ENCODE results near the gene RNF121. TPM values are rescaled to one million over a fixed set of nuclear protein-coding genes. Genes with fewer than 3 reads are reported as not detected.

Gene RNF121
- total RNA-seq, 1 donor from 2014 or later: 30.5 TPM

DNA sequence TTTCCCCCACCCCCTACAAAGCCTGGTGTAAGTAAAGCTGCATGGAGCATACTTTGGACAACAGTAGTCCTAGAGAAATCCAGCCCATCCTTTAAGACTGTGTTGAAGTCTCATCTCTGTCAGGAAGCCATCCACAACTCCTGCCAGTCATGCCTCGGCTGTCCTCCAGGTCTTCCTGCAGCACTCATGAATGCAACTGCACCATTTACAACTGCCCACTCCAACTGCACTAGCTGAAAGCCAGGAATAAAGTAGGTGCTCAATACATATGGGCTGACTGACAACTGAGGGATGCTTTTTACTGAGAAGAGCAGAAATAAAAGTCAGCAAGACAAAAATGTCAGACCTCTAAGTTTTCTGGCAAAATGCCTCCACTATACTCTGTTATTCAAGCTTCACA lies 97.2 kb downstream of the RNF121 start:
- DNase-seq (ENCODE audit: extremely low read depth, low read depth, low spot score): no peak

DNA sequence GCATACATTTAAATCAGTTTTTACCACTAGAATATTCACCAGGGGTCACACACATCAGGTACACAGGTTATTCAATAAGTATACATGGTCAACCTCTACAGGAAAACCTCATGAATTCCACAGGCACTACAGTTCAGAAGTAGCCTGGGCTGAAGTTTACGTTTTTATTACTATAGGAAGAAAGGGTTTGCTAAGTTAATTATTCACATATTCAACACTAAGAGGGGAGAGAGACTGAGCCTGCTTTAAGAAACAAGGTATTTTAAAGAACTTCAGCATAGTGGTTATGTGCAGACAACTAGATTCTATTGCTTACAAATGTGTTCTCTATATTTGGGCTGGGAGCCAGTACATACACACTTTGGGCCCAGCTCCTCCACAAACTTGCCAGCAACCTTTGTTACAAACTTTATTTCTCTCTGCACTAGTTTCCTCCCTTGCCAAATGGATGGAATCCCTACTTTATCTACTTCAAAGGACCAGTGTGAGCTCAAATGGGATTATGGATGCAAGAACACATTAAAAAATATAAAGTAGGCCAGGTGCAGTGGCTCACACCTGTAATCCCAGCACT lies 101.7 kb downstream of the RNF121 start:
- DNase-seq (ENCODE audit: extremely low read depth, low read depth, low spot score): no peak

DNA sequence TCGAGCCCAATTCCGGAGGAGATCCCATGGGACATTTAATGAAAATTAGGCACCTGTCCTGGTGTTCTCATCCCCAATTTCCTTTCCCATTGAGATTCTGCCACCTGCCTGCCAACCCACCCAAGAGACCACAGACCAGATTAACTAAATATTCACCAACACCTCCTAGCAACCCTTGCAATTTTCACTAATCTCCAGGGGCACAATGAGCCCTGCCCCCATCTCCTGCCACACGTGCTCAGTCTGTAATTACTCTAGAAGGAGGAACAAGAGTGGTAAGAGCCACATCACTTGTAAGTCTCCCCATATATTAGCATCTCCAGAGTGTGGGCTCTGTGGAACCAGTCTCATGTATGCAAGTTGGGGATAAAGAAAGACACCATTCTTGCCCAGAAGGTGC lies 107.8 kb downstream of the RNF121 start:
- DNase-seq (ENCODE audit: extremely low read depth, low read depth, low spot score): no peak

DNA sequence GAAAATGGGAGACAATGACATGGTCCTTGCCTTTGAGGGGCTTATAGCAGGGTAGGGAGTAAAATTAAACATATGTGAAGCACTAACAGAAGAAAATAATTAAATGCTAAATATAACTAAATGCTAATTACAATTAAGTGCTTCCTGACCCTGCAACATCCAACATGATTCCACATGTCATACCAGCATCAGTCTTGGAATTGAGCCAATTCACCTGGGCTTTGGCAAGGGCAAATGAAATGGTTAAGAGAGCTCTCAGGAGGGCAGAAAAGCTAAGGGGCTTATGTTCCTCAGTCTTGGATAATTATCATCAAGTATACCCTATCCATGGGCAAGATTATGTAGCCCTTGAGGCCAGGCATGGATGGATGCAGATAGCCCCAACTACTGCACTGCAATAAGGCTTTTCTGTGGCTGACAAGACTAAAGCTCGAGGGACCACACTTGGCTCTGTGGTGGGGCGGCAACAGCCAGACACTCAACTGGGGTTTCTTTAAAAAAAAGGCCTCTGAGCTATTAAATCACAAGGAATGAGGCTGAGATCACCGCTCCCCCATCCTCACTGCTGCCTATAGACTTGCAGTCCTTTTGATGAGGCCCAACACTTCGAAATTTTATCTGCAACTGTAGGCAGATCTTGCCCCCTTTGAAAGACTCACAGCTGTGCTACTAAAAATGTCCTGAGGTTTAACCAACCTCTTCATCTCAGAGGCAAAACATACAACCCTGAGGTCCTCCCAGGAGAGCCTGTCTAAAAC lies 108.9 kb downstream of the RNF121 start:
- DNase-seq (ENCODE audit: extremely low read depth, low read depth, low spot score): no peak

DNA sequence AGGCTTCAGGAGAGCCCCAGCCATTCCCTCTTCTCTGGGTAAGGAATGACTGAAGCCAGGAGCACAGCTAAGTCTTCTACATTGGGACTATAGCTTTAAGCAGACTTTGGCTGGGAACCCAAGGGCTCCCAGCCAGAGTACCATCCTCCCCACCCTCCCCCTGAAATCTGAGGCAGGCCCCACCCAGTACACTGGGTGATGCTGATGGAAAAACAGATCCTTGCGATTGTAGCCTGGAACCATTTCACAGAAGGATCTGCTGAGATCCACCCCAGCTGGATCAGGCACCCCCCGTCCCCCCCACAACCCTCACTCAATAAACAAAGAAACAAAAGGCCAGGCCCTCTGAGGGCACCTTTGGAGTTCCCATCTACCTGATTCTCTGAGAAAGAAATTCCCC lies 109.6 kb downstream of the RNF121 start:
- DNase-seq (ENCODE audit: extremely low read depth, low read depth, low spot score): no peak

DNA sequence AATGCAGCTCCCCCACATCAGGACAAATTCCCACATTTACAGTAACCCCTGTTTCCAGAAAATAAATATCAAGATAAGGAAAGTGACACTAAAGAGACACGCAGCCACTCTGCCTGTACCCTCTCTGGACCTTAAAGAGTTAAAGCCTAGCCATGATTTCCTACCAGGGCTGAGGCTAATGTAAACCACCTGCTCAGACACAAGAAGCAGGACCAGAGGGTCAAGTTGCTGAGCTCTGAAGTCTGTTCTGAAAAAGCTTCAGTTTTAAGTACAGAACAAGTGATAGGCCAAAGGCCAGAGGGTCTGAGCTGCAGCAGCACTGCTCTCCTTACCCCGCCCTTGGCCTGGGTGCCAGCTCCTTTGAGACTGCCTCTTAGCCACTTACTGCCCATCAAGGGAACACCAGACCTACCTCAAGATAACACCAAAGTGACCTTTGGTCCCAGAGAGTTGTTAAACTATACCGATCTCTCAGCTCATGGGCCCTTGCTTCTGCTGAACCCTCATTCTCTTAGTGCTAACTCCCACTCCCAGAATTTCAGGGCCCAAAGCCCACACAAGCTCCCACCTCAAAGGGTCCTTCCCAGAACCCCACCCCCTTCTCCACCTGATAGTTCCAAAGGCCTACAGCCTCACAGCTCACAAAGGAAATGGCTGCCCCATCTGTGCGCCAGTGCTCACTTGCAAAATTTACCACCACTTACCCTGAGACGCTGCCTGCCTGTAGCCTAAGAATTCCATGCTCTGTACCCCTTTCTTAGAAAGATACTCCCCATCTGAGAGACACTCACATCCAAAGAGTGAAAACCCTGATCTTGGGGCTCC lies 110.4 kb downstream of the RNF121 start:
- no peak for DNase-seq (ENCODE audit: extremely low read depth, low read depth, low spot score)

DNA sequence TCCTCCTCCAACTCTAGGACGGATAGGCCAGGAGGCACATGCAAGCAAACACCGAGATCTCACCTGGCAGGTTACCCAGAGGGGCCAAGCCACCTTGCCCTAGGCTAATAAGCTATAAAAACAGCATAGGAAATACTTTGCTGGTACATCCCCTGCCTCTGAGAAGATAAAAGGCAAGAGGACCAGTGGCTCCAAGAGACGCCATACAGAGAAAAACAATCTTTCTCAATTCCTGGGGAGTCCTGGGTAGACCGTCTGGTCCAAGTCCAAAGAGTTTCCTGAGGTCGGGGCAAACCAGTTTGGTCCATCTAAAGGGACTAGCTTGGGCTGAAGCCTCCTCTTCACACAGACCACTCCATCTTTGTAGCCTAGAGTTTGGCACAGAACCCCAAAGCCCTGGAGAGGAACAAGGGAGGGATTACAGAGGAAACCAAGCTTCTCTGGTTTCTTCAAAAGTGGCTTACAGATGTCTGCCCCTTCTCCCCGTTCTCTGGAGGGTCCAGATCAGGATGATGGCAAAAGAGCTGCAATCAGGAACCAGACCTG lies 111.1 kb downstream of the RNF121 start:
- DNase-seq (ENCODE audit: extremely low read depth, low read depth, low spot score): no peak

DNA sequence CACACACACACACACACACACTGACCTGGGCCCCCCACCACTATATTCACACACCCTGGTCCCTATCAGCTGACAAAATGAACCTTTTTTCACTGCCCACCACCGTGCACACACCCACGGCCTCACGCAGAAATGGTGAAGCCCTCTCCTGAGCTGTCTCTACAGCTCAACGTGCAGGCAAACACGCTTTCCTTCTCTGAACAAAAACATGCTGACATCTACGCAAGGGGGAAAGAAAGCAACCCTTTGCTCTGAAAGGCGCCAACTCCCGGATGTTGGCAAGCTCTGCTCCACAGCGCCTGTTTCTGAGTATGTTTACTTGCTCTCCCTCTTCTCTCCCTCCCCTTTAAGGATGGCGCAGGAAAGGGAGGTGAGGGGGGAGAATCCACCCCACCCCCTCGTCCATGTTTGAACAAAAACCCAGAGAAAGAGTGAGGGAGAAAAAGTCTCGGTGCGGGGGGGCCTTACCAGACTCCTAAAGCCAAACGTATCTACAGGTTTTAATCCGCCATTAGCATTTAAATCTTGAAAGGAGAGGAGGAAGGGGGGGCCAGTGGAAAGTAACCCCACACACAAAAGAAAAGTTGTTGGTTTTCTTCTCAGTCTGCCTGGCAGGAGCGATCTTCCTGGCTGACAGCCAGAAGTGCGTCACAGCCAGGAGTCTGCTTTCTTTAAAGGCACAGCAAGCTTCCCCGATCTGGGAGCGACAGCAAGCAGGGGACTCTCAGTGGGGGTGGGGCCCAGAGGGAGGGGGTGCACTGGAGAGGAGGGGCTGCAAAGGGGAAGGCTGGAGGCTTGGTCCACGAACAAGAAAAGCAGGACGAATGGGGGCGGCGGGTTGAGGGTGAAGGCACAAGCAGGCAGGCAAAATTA lies 111.9 kb downstream of the RNF121 start:
- peak; percentile 90 for DNase-seq (ENCODE audit: extremely low read depth, low read depth, low spot score)

DNA sequence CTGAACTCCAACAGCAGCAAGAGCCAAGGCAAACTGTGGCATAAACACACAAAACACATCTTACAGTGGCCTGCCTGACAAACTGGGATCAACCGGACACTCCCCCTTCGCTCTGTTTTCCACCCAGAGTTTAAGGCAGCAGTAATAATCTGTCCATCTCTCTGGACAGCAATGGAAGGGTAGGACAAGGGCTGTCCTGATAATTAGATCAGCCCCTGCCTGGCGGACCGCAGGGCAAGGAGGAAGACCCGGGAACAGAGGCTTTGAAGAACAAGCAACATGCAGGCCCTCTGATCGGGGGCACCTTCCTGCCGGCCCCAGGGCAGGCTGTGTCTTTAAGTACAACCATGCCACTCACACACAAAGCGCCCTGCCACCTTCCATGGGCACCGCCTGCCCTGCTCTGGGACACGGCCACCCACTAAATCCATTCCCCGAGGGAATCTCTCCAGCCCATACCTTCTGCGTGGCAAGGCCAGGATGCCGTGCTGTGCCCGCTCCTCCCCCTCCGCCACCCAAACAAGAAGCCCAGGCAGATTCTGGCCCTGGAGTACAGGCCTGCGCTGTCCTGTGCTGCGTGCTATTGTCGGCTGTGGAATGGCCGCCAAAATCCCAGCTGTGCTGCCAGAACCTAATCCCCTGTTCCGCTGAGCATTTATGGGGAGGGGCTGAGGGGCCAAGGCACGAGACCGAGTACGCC lies 112.7 kb downstream of the RNF121 start:
- DNase-seq (ENCODE audit: extremely low read depth, low read depth, low spot score): peak; percentile 36

DNA sequence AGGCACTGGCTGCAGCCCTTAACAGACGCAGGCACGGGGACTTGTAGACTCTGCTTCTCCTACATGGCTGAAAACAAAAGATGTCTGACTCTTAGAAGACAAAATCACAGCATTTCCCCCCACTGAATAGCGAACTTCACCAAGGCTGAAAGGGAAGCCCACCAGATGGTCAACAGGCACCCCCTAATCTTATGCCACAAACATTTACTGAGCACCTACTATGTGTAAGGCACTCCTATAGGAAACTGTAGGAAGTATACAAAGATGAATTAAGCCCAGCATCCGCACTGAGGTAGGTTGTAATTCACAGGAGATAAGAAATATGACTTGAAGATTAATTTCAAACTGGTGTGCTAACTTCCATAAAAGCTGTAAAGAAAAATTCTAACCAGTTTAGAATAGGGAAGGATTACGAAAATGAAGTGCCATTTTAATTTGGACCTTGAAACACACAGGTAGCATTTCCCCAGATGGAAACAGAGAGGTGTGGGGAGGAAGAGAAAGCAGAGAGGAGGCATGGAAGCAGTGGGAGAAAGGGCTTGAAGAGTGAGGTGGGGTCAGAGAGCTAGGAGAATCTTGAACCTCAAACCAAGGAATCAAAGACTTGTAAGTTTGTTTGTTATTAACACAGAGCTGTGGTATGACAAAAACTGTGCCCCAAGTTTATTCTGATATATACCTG lies 113.4 kb downstream of the RNF121 start:
- no peak for DNase-seq (ENCODE audit: extremely low read depth, low read depth, low spot score)

DNA sequence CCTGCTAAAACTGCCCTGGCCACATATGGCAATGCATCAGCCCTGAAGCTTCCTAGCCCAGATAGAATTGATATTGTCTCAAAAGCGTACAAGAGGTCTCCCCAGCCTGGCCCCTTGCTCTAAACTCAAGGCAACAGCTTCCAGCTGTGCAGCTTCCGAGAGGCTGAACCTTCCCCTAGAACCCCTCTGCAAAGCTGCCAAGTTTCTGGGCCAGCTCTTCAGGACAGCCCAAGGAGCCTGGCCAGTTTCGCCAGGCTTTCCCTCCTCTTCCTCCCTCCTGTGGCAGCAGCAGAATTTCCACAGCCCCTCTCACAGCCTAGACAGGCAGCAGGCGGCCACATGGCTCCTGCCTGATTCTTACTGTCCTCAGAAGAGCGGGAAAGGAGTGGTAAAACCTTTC lies 117.0 kb downstream of the RNF121 start:
- DNase-seq (ENCODE audit: extremely low read depth, low read depth, low spot score): no peak

Other genes starting within 250 kb of the RNF121 start
- not detected in 2 replicates for gene DEFB108B, start 95.8 kb upstream of the RNF121 start, total RNA-seq
- not detected in 2 replicates for gene DEFB131B, start 50.6 kb upstream of the RNF121 start, total RNA-seq
- gene XNDC1N, start 452 bp upstream of the RNF121 start, total RNA-seq: 2.5 and 8.3 TPM in 2 replicates
- 3.7 and 14.8 TPM in 2 replicates for gene IL18BP, start 69.9 kb downstream of the RNF121 start, total RNA-seq
- gene NUMA1, start 151.5 kb downstream of the RNF121 start, total RNA-seq: 120 and 200 TPM in 2 replicates
- 3.4 and 7.8 TPM in 2 replicates for gene LRRC51, start 151.8 kb downstream of the RNF121 start, total RNA-seq
- gene LAMTOR1, start 174.3 kb downstream of the RNF121 start, total RNA-seq: 135 and 150 TPM in 2 replicates
- not detected in 2 replicates for gene TOMT, start 176.9 kb downstream of the RNF121 start, total RNA-seq
- gene ANAPC15, start 183.6 kb downstream of the RNF121 start, total RNA-seq: 27.0 and 28.8 TPM in 2 replicates
- gene FOLR3, start 206.7 kb downstream of the RNF121 start, total RNA-seq: not detected in 2 replicates

All from glomerular endothelial cell (primary cell).